ENCODE results near the gene TBCD. TPM values are rescaled to one million over a fixed set of nuclear protein-coding genes. Genes with fewer than 3 reads are reported as not detected.
"Not testable (repeated sequence)": the region's sequence is repeated elsewhere in the genome, so short reads cannot be mapped to it uniquely, and the experiment has no call there.

Gene TBCD
- total and polyA plus RNA-seq, 5 experiments from 2014 or later, result 41.2 to 170 (median 91.9) TPM

DNA sequence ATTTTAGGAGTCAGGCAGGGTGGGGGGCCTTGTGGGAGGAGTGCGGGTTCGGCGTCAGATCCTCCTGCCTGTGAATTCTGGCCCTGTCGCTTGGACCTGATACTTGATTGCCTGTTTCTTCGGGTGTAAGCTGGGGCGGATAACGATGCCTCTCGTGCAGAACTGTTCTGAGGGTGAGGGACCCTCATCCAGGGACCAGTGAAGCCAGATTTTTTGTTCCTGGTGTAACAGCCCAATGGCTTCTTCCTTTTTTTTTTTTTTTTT is 1.3 kb downstream of the TBCD start:
- Mint-ChIP-seq H3K27me3 (no peaks in the 10 kb centered on the region), H3K9me3 (peaks cover 0 to 3% (median 0%) of the 10 kb centered on the region in 9 donors), H3K4me1 (peaks cover 13 to 36% (median 30%) of the 10 kb centered on the region in 4 donors), H3K27ac (peak overlapping the region in 5 of 10 donors; percentile 28 to 62 (median 50)), H3K4me3 (peak overlapping the region; percentile 78 to 88 (median 80)), H3K36me3 (peaks cover 0 to 22% (median 0%) of the 10 kb centered on the region in 3 donors)
- POLR2A ChIA-PET, result interaction anchor here (1.0 to 1.2 kb wide), 2 partner anchors 37 to 158 kb away, joined by 3 to 4 read pairs; no protein-coding TSS in a partner anchor
- ATAC-seq, result no peak
- no peak for DNase-seq

GRCh38 chr17:82754297-82755208 is 2.7 kb downstream of the TBCD start:
- H3K27ac Mint-ChIP-seq, result peak overlapping the region in 4 of 10 donors; percentile 25 to 83 (median 64)
- peaks cover 13 to 36% (median 30%) of the 10 kb centered on the region in 4 donors for H3K4me1 Mint-ChIP-seq
- DNase-seq (no peak), ATAC-seq (no peak)
- no peaks in the 10 kb centered on the region for H3K9me3 Mint-ChIP-seq
- peaks cover 0 to 26% (median 0%) of the 10 kb centered on the region in 3 donors for H3K36me3 Mint-ChIP-seq
- no peaks in the 10 kb centered on the region for H3K27me3 Mint-ChIP-seq
- peak overlapping the region in 8 of 10 donors; percentile 13 to 81 (median 44) for H3K4me3 Mint-ChIP-seq
- POLR2A ChIA-PET, result interaction anchor here (0.5 to 1.2 kb wide), 3 partner anchors 39 to 106 kb away, joined by 3 to 4 read pairs (median 3); no protein-coding TSS in a partner anchor

- ATAC-seq, result no peak
- H3K4me3 Mint-ChIP-seq, result no peak overlapping the region
- H3K27me3 Mint-ChIP-seq, result no peaks in the 10 kb centered on the region
- H3K4me1 Mint-ChIP-seq, result peaks cover 13 to 41% (median 28%) of the 10 kb centered on the region in 4 donors
- H3K27ac Mint-ChIP-seq, result peak overlapping the region in 2 of 10 donors; percentile 20 to 36
- POLR2A ChIA-PET, result no interaction called here
- H3K36me3 Mint-ChIP-seq, result peaks cover 0 to 37% (median 0%) of the 10 kb centered on the region in 3 donors
- H3K9me3 Mint-ChIP-seq, result no peaks in the 10 kb centered on the region
- DNase-seq, result no peak
These were observed 4.3 kb downstream of the TBCD start for GRCh38 chr17:82756166-82756565.

DNA sequence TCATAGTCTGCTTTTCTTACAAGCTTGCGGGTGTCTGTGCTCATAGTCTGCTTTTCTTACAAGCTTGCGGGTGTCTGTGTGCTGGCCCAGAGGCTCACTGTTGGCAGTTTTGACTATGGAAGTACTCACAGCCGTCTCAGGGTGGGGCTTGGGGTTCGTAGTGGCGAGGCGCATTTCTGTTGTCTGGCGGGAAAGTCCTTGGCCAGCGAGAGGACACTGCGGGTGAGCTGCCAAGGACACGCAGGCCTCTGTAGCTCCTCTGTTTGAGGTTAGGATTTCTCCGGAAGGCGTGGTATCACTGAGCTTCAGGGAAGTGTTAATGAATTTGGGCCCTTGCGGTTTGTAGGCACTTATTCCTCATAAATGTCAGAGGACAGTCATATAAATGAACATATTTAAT is 13.5 kb downstream of the TBCD start:
- Mint-ChIP-seq H3K4me1 (peaks cover 7 to 20% (median 17%) of the 10 kb centered on the region in 4 donors), H3K4me3 (no peak overlapping the region), H3K36me3 (peaks cover 0 to 68% (median 21%) of the 10 kb centered on the region in 3 donors), H3K27ac (peak overlapping the region in 2 of 10 donors; percentile 52 to 73), H3K9me3 (no peaks in the 10 kb centered on the region), H3K27me3 (no peaks in the 10 kb centered on the region)
- no peak for ATAC-seq
- POLR2A ChIA-PET, result no interaction called here
- DNase-seq, result no peak

DNA sequence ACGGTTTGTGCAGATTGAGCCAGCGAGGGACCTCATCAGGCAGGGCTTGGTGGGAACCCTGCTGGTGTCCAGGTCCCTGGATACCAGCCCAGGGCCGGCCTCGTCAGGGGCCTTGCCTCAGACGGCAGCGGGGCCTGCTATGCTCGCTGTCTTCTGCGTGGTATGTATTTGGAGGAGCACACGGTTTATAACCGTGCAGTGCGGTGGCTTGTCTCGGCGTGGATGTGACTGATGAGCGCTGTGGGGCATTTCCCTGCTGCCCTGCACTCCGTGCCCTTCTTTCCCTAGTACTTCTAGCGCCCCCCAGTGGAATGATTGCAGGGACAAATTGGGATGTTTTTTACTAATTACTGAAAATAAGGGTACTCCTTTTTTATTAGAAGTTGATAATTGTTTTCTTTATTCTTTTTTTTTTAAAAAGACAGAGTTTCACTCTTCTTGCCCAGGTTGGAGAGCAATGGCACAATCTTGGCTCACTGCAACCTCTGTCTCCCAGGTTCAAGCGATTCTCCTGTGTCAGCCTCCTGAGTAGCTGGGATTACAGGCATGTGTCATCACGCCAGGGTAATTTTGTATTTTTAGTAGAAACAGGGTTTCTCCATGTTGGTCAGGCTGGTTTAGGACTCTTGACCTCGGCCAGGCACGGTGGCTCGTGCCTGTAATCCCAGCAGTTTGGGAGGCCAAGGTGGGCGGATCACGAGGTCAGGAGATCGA is 15.3 kb downstream of the TBCD start:
- H3K27me3 Mint-ChIP-seq, result no peaks in the 10 kb centered on the region
- ATAC-seq (no peak), DNase-seq (peak in 4 of 10 donors; percentile 17 to 27 (median 24))
- no peak overlapping the region for H3K4me3 Mint-ChIP-seq
- H3K4me1 Mint-ChIP-seq, result peaks cover 8 to 20% (median 19%) of the 10 kb centered on the region in 4 donors
- peaks cover 0 to 74% (median 18%) of the 10 kb centered on the region in 3 donors for H3K36me3 Mint-ChIP-seq
- POLR2A ChIA-PET, result no interaction called here
- H3K27ac Mint-ChIP-seq, result peak overlapping the region in 1 of 10 donors; percentile 11
- no peaks in the 10 kb centered on the region for H3K9me3 Mint-ChIP-seq

DNA sequence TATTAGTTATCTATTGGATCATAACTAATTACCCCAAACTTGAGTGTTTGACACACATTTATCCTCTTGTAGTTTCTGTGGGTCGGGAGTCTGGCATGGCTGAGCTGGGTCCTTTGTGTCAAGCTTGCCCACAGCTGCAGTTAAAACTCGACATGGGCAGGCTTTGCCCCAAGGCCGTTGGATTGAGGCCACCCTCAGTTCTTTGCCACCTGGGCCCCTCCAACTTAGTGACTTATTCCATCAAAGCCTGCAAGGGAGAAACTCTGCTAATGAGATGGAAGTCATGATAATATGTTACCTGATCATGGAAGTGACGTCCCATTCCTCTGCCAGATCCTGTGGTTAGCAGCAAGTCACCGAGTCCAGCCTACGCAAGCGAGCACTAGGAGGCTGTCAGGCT is 17.2 kb downstream of the TBCD start:
- Mint-ChIP-seq H3K36me3 (peaks cover 0 to 72% (median 19%) of the 10 kb centered on the region in 3 donors), H3K9me3 (no peaks in the 10 kb centered on the region)
- POLR2A ChIA-PET, result no interaction called here

GRCh38 chr17:82772026-82772425 is 20.2 kb downstream of the TBCD start:
- Mint-ChIP-seq H3K4me1 (peaks cover 8 to 34% (median 24%) of the 10 kb centered on the region in 4 donors), H3K9me3 (no peaks in the 10 kb centered on the region), H3K4me3 (peak overlapping the region in 1 of 10 donors; percentile 10), H3K36me3 (peaks cover 0 to 50% (median 15%) of the 10 kb centered on the region in 3 donors), H3K27ac (peak overlapping the region in 2 of 10 donors; percentile 4 to 71), H3K27me3 (no peaks in the 10 kb centered on the region)
- ATAC-seq (no peak), DNase-seq (no peak)
- POLR2A ChIA-PET, result interaction anchor here (0.6 kb wide), 1 partner anchor 101 kb away, joined by 4 read pairs; no protein-coding TSS in a partner anchor

More for the DNA sequence above, 17.2 kb downstream of the TBCD start:
- H3K27ac Mint-ChIP-seq, result no peak overlapping the region
- H3K4me3 Mint-ChIP-seq, result no peak overlapping the region
- peaks cover 8 to 21% (median 17%) of the 10 kb centered on the region in 4 donors for H3K4me1 Mint-ChIP-seq
- no peaks in the 10 kb centered on the region for H3K27me3 Mint-ChIP-seq
- ATAC-seq (no peak), DNase-seq (no peak)

- H3K9me3 Mint-ChIP-seq, DNase-seq, POLR2A ChIA-PET, H3K27me3 Mint-ChIP-seq, ATAC-seq: not testable (repeated sequence)
- Mint-ChIP-seq H3K27ac (peak overlapping the region in 2 of 10 donors; percentile 82 to 85), H3K4me3 (peak overlapping the region in 7 of 10 donors; percentile 48 to 81 (median 64)), H3K36me3 (peaks cover 0 to 33% (median 4%) of the 10 kb centered on the region in 3 donors), H3K4me1 (peaks cover 6 to 34% (median 26%) of the 10 kb centered on the region in 4 donors)
These were observed 22.6 kb downstream of the TBCD start for GRCh38 chr17:82774456-82774855.

DNA sequence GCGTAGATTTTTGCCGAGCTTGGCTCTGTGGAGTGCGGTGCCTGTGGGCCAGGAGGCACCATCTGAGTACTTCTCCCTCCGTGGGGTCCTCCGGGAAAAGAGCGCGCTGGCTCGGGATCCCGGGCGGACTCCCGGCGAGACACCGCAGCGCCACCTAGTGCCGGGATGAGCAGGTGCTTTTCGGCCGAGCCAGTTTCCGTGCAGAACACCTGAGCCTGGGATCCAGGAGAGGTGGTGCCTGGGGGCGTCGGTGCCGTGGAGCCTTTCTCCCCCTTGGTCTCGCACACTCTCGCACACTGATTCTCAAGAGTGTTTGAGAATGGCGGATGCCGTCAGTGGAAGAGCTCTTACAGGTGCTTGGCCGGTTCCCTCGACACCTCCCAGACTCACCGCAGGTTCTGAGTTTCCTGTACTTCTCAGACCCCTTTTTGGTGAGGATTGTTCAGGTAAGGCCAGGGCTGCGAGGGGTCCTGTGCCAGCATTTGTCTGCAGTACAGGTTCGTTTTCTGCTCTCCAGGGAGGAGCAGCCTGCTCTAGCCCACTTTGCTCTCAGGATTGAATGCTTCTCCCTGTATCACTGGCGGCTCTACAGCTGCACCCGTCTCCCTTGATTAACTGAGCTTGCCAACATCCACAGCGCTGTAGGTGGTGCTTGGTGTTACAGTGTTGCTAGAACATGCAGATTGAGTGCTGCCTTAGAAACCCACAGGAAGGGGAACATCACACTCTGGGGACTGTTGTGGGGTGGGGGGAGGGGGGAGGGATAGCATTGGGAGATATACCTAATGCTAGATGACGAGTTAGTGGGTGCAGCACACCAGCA is 23.3 kb downstream of the TBCD start:
- no peaks in the 10 kb centered on the region for H3K9me3 Mint-ChIP-seq
- peak overlapping the region in 8 of 10 donors; percentile 34 to 88 (median 78) for H3K27ac Mint-ChIP-seq
- peak overlapping the region; percentile 22 to 81 (median 66) for H3K4me3 Mint-ChIP-seq
- POLR2A ChIA-PET, result interaction anchor here (0.7 kb wide), 1 partner anchor 134 kb away, joined by 4 read pairs; no protein-coding TSS in a partner anchor
- ATAC-seq (peak; percentile 83 to 91), DNase-seq (peak in 7 of 10 donors; percentile 29 to 51 (median 41))
- H3K27me3 Mint-ChIP-seq, result no peaks in the 10 kb centered on the region
- peaks cover 0 to 27% (median 1%) of the 10 kb centered on the region in 3 donors for H3K36me3 Mint-ChIP-seq
- H3K4me1 Mint-ChIP-seq, result peaks cover 8 to 34% (median 26%) of the 10 kb centered on the region in 4 donors

GRCh38 chr17:82776454-82776853 is 24.6 kb downstream of the TBCD start:
- ATAC-seq, result peak; percentile 42 to 51
- H3K9me3 Mint-ChIP-seq, result no peaks in the 10 kb centered on the region
- H3K4me1 Mint-ChIP-seq, result peaks cover 9 to 35% (median 26%) of the 10 kb centered on the region in 4 donors
- peak overlapping the region in 3 of 10 donors; percentile 30 to 63 (median 50) for H3K4me3 Mint-ChIP-seq
- H3K27me3 Mint-ChIP-seq, result no peaks in the 10 kb centered on the region
- peak overlapping the region in 9 of 10 donors; percentile 48 to 86 (median 66) for H3K27ac Mint-ChIP-seq
- POLR2A ChIA-PET, result no interaction called here
- H3K36me3 Mint-ChIP-seq, result peaks cover 0 to 18% (median 1%) of the 10 kb centered on the region in 3 donors
- peak in 2 of 10 donors; percentile 17 to 28 for DNase-seq

DNA sequence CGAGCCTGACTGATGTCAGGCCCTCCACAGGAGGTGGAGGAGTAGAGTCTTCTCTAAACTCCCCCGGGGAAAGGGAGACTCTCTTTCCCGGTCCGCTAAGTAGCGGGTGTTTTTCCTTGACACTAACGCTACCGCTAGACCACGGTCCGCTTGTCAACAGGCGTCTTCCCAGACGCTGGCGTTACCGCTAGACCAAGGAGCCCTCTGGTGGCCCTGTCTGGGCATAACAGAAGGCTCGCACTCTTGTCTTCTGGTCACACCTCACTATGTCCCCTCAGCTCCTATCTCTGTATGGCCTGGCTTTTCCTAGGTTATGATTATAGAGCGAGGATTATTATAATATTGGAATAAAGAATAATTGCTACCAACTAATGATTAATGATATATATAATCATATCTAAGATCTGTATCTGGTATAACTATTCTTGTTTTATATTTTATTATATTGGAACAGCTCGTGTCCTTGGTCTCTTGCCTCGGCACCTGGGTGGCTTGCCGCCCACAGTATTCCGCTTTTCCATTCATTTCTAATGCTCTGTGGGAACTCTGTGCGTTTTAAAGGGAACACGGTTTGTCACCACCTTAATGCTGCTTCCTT is 26.0 kb downstream of the TBCD start:
- H3K9me3 Mint-ChIP-seq, POLR2A ChIA-PET, ATAC-seq, H3K4me3 Mint-ChIP-seq, H3K27me3 Mint-ChIP-seq: not testable (repeated sequence)
- Mint-ChIP-seq H3K27ac (peak overlapping the region in 1 of 10 donors; percentile 22), H3K36me3 (peaks cover 0 to 11% (median 0%) of the 10 kb centered on the region in 3 donors), H3K4me1 (peaks cover 10 to 40% (median 32%) of the 10 kb centered on the region in 4 donors)
- DNase-seq, result peak in 2 of 10 donors; percentile 22 to 35
